SJSA1 (cell line): ENCODE measurements around the gene PTMS. TPM values are rescaled to one million over a fixed set of nuclear protein-coding genes. Genes with fewer than 3 reads are reported as not detected.
A peak's percentile ranks its signal among the peaks of the same experiment; 100 is the strongest.

Source experiments
- DNase-seq, 2 experiments: peaks; one replicate each; pipeline ENCODE4 v3.0.0-alpha.2; 2015 to 2020; ENCODE audit warnings: low spot score in 2 of 2, low read depth in 1 of 2
- H3K27ac ChIP-seq: fragments of 250-450 bp; sonication (Bioruptor Pico); 2 replicates; pipeline ENCODE4 v1.5.1; 2020; ENCODE audit warnings: mild to moderate bottlenecking, moderate library complexity
- H3K27me3 ChIP-seq: fragments of 250-450 bp; sonication (Bioruptor Pico); replicated peaks from 2 replicates; pipeline ENCODE4 v1.5.1; 2020; ENCODE audit warnings: mild to moderate bottlenecking, moderate library complexity
- H3K36me3 ChIP-seq: fragments of 250-450 bp; sonication (Bioruptor Pico); 2 replicates; pipeline ENCODE4 v1.5.1; 2020; ENCODE audit warnings: mild to moderate bottlenecking
- H3K4me1 ChIP-seq: fragments of 250-450 bp; sonication (Bioruptor Pico); replicated peaks from 2 replicates; pipeline ENCODE4 v1.6.1; 2021; ENCODE audit warnings: mild to moderate bottlenecking
- H3K4me3 ChIP-seq: fragments of 250-450 bp; sonication (Bioruptor Pico); 2 replicates; pipeline ENCODE4 v1.5.1; 2020; ENCODE audit warnings: mild to moderate bottlenecking
- H3K9me3 ChIP-seq: fragments of 250-450 bp; sonication (Bioruptor Pico); replicated peaks from 2 replicates; pipeline ENCODE4 v1.5.1; 2020; ENCODE audit warnings: mild to moderate bottlenecking
- total RNA-seq: library from RNA; depleted of rRNA; stranded (reverse); fragments of >200 nt; shearing (Covaris generic); gene quantifications from 2 replicates; pipeline ENCODE4 v1.2.3, GENCODE V29; 2014

PTMS gene
- total RNA-seq, 1 experiment from 2014 or later: 243 TPM

GRCh38 chr12:6771509-6772330 is 5.6 kb downstream of the PTMS start:
- DNase-seq: no peak
- no peaks in the 10 kb centered on the region for H3K27me3 ChIP-seq
- peaks cover 17% of the 10 kb centered on the region for H3K4me1 ChIP-seq
- H3K9me3 ChIP-seq: no peaks in the 10 kb centered on the region
- H3K36me3 ChIP-seq: peaks cover 44% of the 10 kb centered on the region
- H3K27ac ChIP-seq: no peak overlapping the region
- H3K4me3 ChIP-seq: no peak overlapping the region

GRCh38 chr12:6772331-6772695 is 6.2 kb downstream of the PTMS start, which contains the start of gene LAG3:
Gene LAG3, plus strand, starts transcription at chr12:6772520. Its CDS starts 333 bp downstream, at chr12:6772853.
- Histone ChIP-seq H3K27me3 (no peaks in the 10 kb centered on the region), H3K4me3 (no peak within 1 kb of the TSS), H3K4me1 (peaks cover 17% of the 10 kb centered on the region), H3K27ac (no peak within 1 kb of the TSS), H3K9me3 (no peaks in the 10 kb centered on the region), H3K36me3 (peaks cover 44% of the 10 kb centered on the region)
- no peak for DNase-seq

GRCh38 chr12:6772726-6773589 is 6.8 kb downstream of the PTMS start:
- Histone ChIP-seq H3K27me3 (no peaks in the 10 kb centered on the region), H3K36me3 (peaks cover 44% of the 10 kb centered on the region), H3K9me3 (no peaks in the 10 kb centered on the region), H3K4me3 (no peak overlapping the region), H3K4me1 (peaks cover 14% of the 10 kb centered on the region), H3K27ac (no peak overlapping the region)
- DNase-seq: no peak

GRCh38 chr12:6773590-6774351 is 7.6 kb downstream of the PTMS start:
- Histone ChIP-seq H3K4me1 (peaks cover 11% of the 10 kb centered on the region), H3K27ac (no peak overlapping the region), H3K27me3 (no peaks in the 10 kb centered on the region), H3K36me3 (peaks cover 38% of the 10 kb centered on the region), H3K4me3 (no peak overlapping the region), H3K9me3 (no peaks in the 10 kb centered on the region)
- DNase-seq: no peak

GRCh38 chr12:6774499-6775062 is 8.4 kb downstream of the PTMS start:
- H3K9me3 ChIP-seq: no peaks in the 10 kb centered on the region

GRCh38 chr12:6775185-6776174 is 9.3 kb downstream of the PTMS start:
- no peak for DNase-seq
- Histone ChIP-seq H3K36me3 (peaks cover 24% of the 10 kb centered on the region), H3K27ac (no peak overlapping the region), H3K4me3 (no peak overlapping the region), H3K27me3 (no peaks in the 10 kb centered on the region), H3K9me3 (no peaks in the 10 kb centered on the region), H3K4me1 (peaks cover 6% of the 10 kb centered on the region)

More at GRCh38 chr12:6774499-6775062, 8.4 kb downstream of the PTMS start:
- Histone ChIP-seq H3K4me3 (no peak overlapping the region), H3K27ac (no peak overlapping the region), H3K27me3 (no peaks in the 10 kb centered on the region), H3K36me3 (peaks cover 33% of the 10 kb centered on the region), H3K4me1 (peaks cover 6% of the 10 kb centered on the region)
- no peak for DNase-seq

GRCh38 chr12:6777386-6777785 is 11.2 kb downstream of the PTMS start:
- H3K27me3 ChIP-seq: no peaks in the 10 kb centered on the region
- no peak overlapping the region for H3K27ac ChIP-seq
- H3K4me3 ChIP-seq: no peak overlapping the region
- peaks cover 6% of the 10 kb centered on the region for H3K4me1 ChIP-seq
- no peaks in the 10 kb centered on the region for H3K9me3 ChIP-seq
- no peak for DNase-seq
- peaks cover 9% of the 10 kb centered on the region for H3K36me3 ChIP-seq

GRCh38 chr12:6778217-6778573 is 12.0 kb downstream of the PTMS start:
- H3K27me3 ChIP-seq: no peaks in the 10 kb centered on the region
- no peak overlapping the region for H3K4me3 ChIP-seq
- peaks cover 6% of the 10 kb centered on the region for H3K4me1 ChIP-seq
- H3K36me3 ChIP-seq: peaks cover 9% of the 10 kb centered on the region
- no peak for DNase-seq
- no peak overlapping the region for H3K27ac ChIP-seq
- H3K9me3 ChIP-seq: no peaks in the 10 kb centered on the region

GRCh38 chr12:6778574-6779550 is 12.7 kb downstream of the PTMS start:
- Histone ChIP-seq H3K36me3 (peaks cover 9% of the 10 kb centered on the region), H3K27me3 (no peaks in the 10 kb centered on the region), H3K4me1 (peaks cover 7% of the 10 kb centered on the region), H3K9me3 (no peaks in the 10 kb centered on the region), H3K27ac (no peak overlapping the region), H3K4me3 (peak overlapping the region; percentile 10; the same call in 1 of the 2 replicates)
- DNase-seq: peak; percentile 89 to 96

- Histone ChIP-seq H3K27ac (no peak overlapping the region), H3K4me1 (peaks cover 15% of the 10 kb centered on the region), H3K4me3 (no peak overlapping the region), H3K9me3 (no peaks in the 10 kb centered on the region), H3K27me3 (no peaks in the 10 kb centered on the region), H3K36me3 (peaks cover 4% of the 10 kb centered on the region)
- no peak for DNase-seq
Observed at GRCh38 chr12:6779708-6780432, 13.7 kb downstream of the PTMS start.

GRCh38 chr12:6780573-6780972 is 14.4 kb downstream of the PTMS start:
- no peak for DNase-seq
- Histone ChIP-seq H3K27ac (no peak overlapping the region), H3K27me3 (no peaks in the 10 kb centered on the region)

More at GRCh38 chr12:6780573-6780972, 14.4 kb downstream of the PTMS start:
- no peak overlapping the region for H3K4me3 ChIP-seq
- H3K36me3 ChIP-seq: peaks cover 4% of the 10 kb centered on the region
- no peaks in the 10 kb centered on the region for H3K9me3 ChIP-seq
- peaks cover 15% of the 10 kb centered on the region for H3K4me1 ChIP-seq
